ENCODE results near the gene SPRY4. TPM values are rescaled to one million over a fixed set of nuclear protein-coding genes. Genes with fewer than 3 reads are reported as not detected.
"Not testable (repeated sequence)": the region's sequence is repeated elsewhere in the genome, so short reads cannot be mapped to it uniquely, and the experiment has no call there.

Gene SPRY4
- total RNA-seq, 3 donors from 2014 or later: 13.0 to 18.0 (median 14.5) TPM

DNA sequence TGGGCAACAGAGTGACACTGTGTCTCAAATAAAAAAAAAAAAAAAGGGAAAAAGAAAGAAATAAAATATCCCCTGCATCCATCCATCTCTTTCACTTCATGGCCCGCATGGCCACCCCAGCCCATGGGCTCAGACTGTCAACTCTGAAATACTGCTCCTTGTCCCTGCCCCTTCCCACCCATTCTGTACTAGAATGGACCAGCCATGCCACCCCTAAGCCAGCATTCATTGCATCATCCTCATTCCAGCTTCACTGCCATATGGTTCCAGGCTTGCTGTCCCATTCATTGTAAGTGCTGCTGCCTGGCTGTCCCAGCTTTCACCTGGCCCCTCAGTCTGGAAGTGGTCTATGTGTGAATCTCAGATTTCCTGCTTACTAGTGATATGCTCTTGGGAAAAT is 46.2 kb downstream of the SPRY4 start:
- TF ChIP-seq POLR2A (IDR thresholded peaks at IDR 0.05): no peak
- TF ChIP-seq, protein P1, sequence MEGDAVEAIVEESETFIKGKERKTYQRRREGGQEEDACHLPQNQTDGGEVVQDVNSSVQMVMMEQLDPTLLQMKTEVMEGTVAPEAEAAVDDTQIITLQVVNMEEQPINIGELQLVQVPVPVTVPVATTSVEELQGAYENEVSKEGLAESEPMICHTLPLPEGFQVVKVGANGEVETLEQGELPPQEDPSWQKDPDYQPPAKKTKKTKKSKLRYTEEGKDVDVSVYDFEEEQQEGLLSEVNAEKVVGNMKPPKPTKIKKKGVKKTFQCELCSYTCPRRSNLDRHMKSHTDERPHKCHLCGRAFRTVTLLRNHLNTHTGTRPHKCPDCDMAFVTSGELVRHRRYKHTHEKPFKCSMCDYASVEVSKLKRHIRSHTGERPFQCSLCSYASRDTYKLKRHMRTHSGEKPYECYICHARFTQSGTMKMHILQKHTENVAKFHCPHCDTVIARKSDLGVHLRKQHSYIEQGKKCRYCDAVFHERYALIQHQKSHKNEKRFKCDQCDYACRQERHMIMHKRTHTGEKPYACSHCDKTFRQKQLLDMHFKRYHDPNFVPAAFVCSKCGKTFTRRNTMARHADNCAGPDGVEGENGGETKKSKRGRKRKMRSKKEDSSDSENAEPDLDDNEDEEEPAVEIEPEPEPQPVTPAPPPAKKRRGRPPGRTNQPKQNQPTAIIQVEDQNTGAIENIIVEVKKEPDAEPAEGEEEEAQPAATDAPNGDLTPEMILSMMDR (IDR thresholded peaks at IDR 0.05): no peak
- no peak for TF ChIP-seq POLR2AphosphoS5 (IDR thresholded peaks at IDR 0.05)
- H3K27ac ChIP-seq: no peak overlapping the region
- H3K4me1 ChIP-seq: no peaks in the 10 kb centered on the region
- H3K36me3 ChIP-seq: no peaks in the 10 kb centered on the region
- H3K4me3 ChIP-seq: no peak overlapping the region
- no peak for DNase-seq (ENCODE audit: low spot score in 2 of 2)
- intact Hi-C loops (cut with DNase I; ENCODE audit: low total_unique reads): no loop called here
- H3K9me3 ChIP-seq: no peaks in the 10 kb centered on the region
- no peaks in the 10 kb centered on the region for H3K27me3 ChIP-seq

DNA sequence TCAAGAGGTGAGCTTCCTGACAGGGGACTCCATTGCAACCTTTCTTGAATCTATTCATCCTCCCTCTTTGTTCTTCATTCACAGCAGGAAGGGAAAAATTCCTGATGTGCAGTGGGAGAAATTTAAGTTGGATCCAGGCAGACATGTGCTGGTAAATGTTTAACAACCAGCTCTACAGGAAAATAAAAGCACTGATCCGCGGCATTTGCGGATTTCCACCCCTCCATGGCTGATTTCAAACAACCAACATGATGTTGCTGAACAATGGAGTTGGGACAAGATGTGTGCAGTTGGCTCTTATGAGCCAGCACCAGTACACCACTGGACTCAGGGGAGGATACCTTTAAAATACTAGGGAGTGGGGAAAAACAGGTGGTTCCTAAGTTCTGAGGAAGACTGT is 47.0 kb downstream of the SPRY4 start:
- DNase-seq (ENCODE audit: low spot score in 2 of 2): no peak
- no peak overlapping the region for H3K4me3 ChIP-seq
- H3K9me3 ChIP-seq: no peaks in the 10 kb centered on the region
- H3K36me3 ChIP-seq: no peaks in the 10 kb centered on the region
- intact Hi-C loops (cut with DNase I; ENCODE audit: low total_unique reads): no loop called here
- H3K27me3 ChIP-seq: no peaks in the 10 kb centered on the region
- no peak overlapping the region for H3K27ac ChIP-seq
- H3K4me1 ChIP-seq: no peaks in the 10 kb centered on the region
- TF ChIP-seq POLR2AphosphoS5 (IDR thresholded peaks at IDR 0.05) (no peak), POLR2A (IDR thresholded peaks at IDR 0.05) (no peak)
- TF ChIP-seq, protein P1 (IDR thresholded peaks at IDR 0.05): no peak

DNA sequence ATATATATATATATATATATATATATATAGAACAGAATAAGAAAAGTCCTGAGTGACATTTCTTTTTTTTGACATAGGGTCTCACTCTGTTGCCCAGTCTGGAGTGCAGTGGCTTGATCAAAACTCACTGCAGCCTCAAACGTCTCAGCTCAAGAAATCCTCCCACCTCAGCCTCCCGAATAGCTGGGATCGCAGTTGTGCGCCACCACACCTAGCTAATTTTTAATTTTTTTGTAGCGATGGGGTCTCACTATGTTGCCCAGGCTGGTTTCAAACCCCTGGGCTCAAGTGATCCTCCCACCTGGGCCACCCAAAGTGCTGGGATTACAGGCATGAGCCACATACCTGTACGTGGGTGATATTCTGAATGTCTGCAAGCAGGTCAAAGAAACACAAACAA is 48.3 kb downstream of the SPRY4 start:
- no peak for DNase-seq (ENCODE audit: low spot score in 2 of 2)
- no peaks in the 10 kb centered on the region for H3K36me3 ChIP-seq
- H3K27me3 ChIP-seq: no peaks in the 10 kb centered on the region
- TF ChIP-seq, protein P1 (IDR thresholded peaks at IDR 0.05): no peak
- TF ChIP-seq POLR2AphosphoS5 (IDR thresholded peaks at IDR 0.05) (no peak), POLR2A (IDR thresholded peaks at IDR 0.05) (no peak)
- H3K9me3 ChIP-seq: no peaks in the 10 kb centered on the region
- H3K4me1 ChIP-seq: no peaks in the 10 kb centered on the region
- intact Hi-C loops (cut with DNase I; ENCODE audit: low total_unique reads): no loop called here
- no peak overlapping the region for H3K4me3 ChIP-seq
- H3K27ac ChIP-seq: no peak overlapping the region

DNA sequence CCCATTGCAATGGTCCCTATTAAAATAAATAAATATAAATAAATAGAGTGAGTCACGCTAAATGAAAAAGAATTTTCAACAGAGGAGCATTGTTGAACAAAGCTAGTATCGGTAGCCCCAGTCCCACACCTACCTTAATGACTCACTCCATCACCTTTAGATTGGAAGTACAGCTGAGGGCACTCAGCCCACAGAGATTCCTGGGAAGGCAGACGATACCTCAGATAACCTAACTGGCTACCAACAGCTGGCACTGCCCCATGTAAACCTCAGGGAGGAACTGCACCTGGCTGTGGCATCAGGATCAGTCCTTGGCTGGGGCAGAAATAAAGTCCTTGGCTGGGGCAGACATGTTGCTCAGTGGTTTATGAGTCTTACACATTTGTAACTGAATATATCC is 49.3 kb downstream of the SPRY4 start:
- DNase-seq (ENCODE audit: low spot score in 2 of 2): no peak
- Histone ChIP-seq H3K4me1 (no peaks in the 10 kb centered on the region), H3K4me3 (no peak overlapping the region), H3K27me3 (no peaks in the 10 kb centered on the region), H3K27ac (no peak overlapping the region), H3K36me3 (no peaks in the 10 kb centered on the region), H3K9me3 (no peaks in the 10 kb centered on the region)
- TF ChIP-seq POLR2A (IDR thresholded peaks at IDR 0.05) (no peak), POLR2AphosphoS5 (IDR thresholded peaks at IDR 0.05) (no peak)
- TF ChIP-seq, protein P1 (IDR thresholded peaks at IDR 0.05): no peak
- intact Hi-C loops (cut with DNase I; ENCODE audit: low total_unique reads): no loop called here

DNA sequence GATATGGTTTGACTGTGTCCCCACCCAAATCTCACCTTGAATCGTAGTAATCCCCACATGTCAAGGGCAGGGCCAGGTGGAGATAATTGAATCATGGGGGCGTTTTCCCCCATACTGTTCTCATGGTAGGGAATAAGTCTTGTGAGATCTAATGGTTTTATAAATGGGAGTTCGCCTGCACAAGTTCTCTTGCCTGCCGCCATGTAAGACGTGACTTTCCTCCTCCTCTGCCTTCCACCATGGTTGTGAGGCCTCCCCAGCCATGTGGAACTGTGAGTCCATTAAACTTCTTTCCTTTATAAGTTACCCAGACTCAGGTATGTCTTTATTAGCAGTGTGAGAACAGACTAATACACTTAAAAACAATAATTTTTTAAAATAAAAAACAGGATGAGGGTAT is 52.2 kb downstream of the SPRY4 start:
- H3K4me3 ChIP-seq; H3K9me3 ChIP-seq; DNase-seq (ENCODE audit: low spot score in 2 of 2); intact Hi-C loops (cut with DNase I; ENCODE audit: low total_unique reads); H3K27ac ChIP-seq; H3K36me3 ChIP-seq; H3K27me3 ChIP-seq; H3K4me1 ChIP-seq: not testable (repeated sequence)

DNA sequence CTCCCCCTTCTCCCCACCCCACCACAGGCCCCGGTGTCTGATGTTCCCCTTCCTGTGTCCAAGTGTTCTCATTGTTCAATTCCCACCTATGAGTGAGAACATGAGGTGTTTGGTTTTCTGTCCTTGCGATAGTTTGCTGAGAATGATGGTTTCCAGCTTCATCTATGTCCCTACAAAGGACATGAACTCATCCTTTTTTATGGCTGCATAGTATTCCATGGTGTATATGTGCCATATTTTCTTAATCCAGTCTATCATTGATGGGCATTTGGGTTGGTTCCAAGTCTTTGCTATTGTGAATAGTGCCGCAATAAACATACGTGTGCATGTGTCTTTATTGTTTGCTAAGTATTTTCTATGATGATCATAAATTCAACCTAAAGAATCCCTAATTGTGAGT is 60.7 kb downstream of the SPRY4 start:
- H3K36me3 ChIP-seq; H3K27me3 ChIP-seq; intact Hi-C loops (cut with DNase I; ENCODE audit: low total_unique reads); H3K4me1 ChIP-seq; H3K4me3 ChIP-seq; H3K9me3 ChIP-seq; DNase-seq (ENCODE audit: low spot score in 2 of 2); H3K27ac ChIP-seq: not testable (repeated sequence)
